GM18520 (cell line): ENCODE measurements around the gene NFIX.
A peak's percentile ranks its signal among the peaks of the same experiment; 100 is the strongest.
"Not testable (repeated sequence)": the region's sequence is repeated elsewhere in the genome, so short reads cannot be mapped to it uniquely, and the experiment has no call there.

Experiments used
- ATAC-seq: cut with Tn5 transposase; IDR thresholded peaks from one replicate; pipeline ENCODE4 v1.9.1; 2021; ENCODE audit not compliant: unreplicated experiment

Gene NFIX

GRCh38 chr19:12994701-12995595 is at the start of gene NFIX:
NFIX (plus strand) TSS chr19:12995475; CDS start chr19:12995838, 363 bp downstream.
- no peak for ATAC-seq

- ATAC-seq, result peak; percentile 79
These were observed 49.7 kb upstream of the NFIX start, which contains the start of gene RAD23A for GRCh38 chr19:12945479-12946091. RAD23A (plus strand) TSS chr19:12945862; CDS start chr19:12945949, 87 bp downstream.

- peak; percentile 7 for ATAC-seq
These were observed 49.1 kb upstream of the NFIX start for GRCh38 chr19:12946092-12946721.

GRCh38 chr19:12946731-12947496 is 48.4 kb upstream of the NFIX start:
- no peak for ATAC-seq

GRCh38 chr19:12947702-12948611 is 47.3 kb upstream of the NFIX start:
- ATAC-seq, result no peak

- no peak for ATAC-seq
These were observed 46.5 kb upstream of the NFIX start for GRCh38 chr19:12948612-12949362.

GRCh38 chr19:12949363-12950283 is 45.7 kb upstream of the NFIX start:
- no peak for ATAC-seq

- ATAC-seq, result not testable (repeated sequence)
These were observed 43.2 kb upstream of the NFIX start for GRCh38 chr19:12952050-12952449.

GRCh38 chr19:12952488-12953137 is 42.7 kb upstream of the NFIX start:
- ATAC-seq, result no peak

- no peak for ATAC-seq
These were observed 42.0 kb upstream of the NFIX start for GRCh38 chr19:12953138-12953798.

- ATAC-seq, result no peak
These were observed 41.3 kb upstream of the NFIX start for GRCh38 chr19:12953799-12954611.

- no peak for ATAC-seq
These were observed 40.7 kb upstream of the NFIX start for GRCh38 chr19:12954612-12954962.

GRCh38 chr19:12955575-12955974 is 39.7 kb upstream of the NFIX start:
- ATAC-seq, result not testable (repeated sequence)

GRCh38 chr19:12955996-12956395 is 39.3 kb upstream of the NFIX start:
- ATAC-seq, result no peak

- peak; percentile 55 for ATAC-seq
These were observed 38.6 kb upstream of the NFIX start, which contains the start of gene GADD45GIP1 for GRCh38 chr19:12956446-12957388. GADD45GIP1 (minus strand) TSS chr19:12957223; CDS start chr19:12957212, 11 bp downstream.
